Measurements from ENCODE around the gene DIS3.
"Not testable (repeated sequence)": the region's sequence is repeated elsewhere in the genome, so short reads cannot be mapped to it uniquely, and the experiment has no call there.

GRCh38 chr13:72784679-72785078 is 3.0 kb upstream of the DIS3 start:
- TF ChIP-seq POLR2A, POLR2AphosphoS5 (IDR thresholded peaks at IDR 0.05): not testable (repeated sequence)
- TF ChIP-seq, protein P1, sequence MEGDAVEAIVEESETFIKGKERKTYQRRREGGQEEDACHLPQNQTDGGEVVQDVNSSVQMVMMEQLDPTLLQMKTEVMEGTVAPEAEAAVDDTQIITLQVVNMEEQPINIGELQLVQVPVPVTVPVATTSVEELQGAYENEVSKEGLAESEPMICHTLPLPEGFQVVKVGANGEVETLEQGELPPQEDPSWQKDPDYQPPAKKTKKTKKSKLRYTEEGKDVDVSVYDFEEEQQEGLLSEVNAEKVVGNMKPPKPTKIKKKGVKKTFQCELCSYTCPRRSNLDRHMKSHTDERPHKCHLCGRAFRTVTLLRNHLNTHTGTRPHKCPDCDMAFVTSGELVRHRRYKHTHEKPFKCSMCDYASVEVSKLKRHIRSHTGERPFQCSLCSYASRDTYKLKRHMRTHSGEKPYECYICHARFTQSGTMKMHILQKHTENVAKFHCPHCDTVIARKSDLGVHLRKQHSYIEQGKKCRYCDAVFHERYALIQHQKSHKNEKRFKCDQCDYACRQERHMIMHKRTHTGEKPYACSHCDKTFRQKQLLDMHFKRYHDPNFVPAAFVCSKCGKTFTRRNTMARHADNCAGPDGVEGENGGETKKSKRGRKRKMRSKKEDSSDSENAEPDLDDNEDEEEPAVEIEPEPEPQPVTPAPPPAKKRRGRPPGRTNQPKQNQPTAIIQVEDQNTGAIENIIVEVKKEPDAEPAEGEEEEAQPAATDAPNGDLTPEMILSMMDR (IDR thresholded peaks at IDR 0.05 in 8 of 11, conservative IDR thresholded peaks at IDR 0.05 in 3 of 11) = not testable (repeated sequence)
